Fibroblast of peridontal ligament (primary cell): Measurements from ENCODE around the gene FILIP1L.
A peak's percentile ranks its signal among the peaks of the same experiment; 100 is the strongest.

Experiments used
- DNase-seq: peaks from one replicate; pipeline ENCODE4 v3.0.0-alpha.2; 2010; ENCODE audit errors: extremely low read depth

The FILIP1L gene

DNA sequence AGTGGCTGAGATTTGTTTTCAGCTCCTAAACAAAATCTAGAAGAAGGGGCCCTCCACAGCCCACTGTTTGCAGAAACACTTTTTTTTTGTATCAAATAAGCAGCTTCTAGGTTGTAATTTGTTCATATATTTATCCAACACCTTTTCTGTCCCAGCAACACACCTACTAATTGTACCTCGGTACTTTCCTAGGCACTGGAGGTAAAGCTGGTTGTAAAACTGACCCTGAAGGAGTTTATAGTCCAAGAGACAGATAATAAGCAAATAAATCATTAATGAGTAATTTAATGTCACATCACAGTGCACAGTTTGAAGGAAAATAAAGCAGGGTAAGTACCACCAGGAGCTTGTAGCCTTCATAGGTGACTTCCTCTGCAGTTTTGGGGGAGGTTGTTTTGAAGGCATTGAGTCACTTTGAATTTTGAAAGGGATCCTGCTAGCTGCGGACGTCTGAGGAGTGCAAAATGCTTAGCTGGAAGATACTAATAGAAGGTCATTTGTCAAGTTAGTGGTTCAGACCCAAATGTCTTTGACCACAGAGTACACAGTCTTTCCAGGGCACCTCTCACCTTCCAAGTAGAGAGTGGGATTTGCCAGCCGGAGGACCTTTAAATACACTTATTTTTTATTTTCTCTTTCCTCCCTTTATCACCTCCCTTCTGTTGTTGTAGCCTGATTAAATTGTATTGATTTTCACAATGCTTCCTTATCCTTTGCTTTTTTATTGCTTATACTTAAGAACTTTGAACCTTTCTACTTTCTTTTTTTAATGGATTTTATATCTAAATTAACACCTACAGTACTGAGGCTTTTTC is 242.9 kb downstream of the FILIP1L start:
- DNase-seq: no peak

DNA sequence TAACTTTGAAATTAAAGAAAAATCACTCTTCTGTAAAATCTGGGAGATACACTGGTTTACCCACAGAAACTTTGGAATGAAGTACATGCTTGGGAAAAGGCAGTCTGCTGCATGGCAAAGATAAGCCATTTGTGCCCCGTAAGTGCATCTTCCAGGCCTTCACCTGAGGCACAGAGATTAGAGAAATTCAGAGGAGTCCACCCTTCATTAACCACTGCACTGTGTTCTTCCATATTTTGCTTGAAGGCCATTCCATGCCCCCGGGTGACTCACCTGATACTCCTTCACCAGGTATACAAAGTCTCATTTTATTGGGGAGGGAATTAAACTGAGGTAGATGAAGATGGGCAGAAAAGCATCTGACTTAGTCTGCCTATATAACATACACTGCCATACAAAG is 243.6 kb downstream of the FILIP1L start:
- no peak for DNase-seq

DNA sequence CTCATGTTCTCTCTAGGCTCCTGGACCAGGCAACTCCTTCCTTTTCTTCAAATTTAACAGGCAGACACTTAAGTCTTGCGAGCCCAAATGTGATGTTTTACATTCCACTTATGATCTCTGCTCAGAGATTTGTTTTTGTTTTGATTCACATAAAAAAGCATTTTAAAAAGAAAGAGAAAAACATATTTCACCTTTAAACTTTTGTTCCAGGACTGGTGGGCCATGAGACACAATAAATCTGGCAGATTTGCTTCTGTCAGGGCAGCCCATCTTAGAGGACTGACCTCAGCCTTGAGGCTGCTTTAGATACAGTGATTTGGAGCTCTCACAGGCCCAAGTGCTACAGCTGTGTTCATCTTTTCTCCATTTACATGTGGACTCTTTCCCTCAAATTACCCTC is 244.7 kb downstream of the FILIP1L start:
- no peak for DNase-seq

DNA sequence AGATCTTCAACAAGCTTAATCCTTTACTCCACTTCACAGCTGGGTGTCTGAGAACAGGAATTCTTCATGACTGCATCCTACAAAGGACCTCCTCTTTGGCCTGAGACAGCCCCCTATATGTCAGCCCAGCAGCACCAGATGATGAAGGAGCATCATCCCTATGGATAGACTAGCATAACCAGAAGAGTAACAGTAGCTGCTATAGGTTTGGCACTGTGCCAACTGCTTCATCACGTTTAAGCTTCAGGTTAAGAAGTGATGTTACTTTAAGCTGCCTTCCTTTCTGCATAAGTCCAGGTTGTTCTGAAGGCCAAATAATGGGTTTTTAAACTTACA is 246.0 kb downstream of the FILIP1L start:
- DNase-seq: no peak

DNA sequence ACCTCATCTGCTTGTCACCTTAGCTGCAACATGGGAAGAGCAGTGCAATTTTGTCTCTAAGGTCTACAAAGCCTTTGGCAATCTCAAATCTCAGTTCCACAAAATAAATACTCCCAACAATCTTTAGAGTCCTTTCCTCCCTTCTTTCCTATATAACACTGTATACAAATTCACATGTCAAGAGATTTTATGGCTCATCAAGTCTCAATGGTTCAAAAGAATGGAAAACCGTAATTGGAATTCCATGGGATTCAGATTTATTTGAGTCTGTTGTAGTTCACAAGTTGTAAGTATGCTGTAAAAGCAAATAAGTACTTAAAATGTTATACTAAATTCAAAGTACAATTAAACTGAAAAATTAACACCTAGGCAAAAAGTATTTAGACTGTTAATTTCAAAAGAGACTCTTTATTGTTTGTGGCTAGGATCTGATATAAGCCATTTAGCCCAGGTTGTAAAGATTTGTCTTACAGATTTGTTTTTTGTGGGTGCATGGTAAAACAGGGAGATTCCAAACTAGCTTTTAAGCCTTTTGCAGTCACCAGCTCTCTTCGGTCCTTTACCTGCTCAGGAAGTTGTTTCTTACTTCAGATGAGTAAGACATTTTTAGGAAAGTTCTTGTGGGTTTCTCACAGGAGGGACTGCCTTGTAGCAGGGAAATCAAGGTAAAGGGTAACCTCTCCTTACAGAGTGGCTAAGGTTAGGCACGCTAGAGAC is 246.5 kb downstream of the FILIP1L start:
- DNase-seq: no peak

DNA sequence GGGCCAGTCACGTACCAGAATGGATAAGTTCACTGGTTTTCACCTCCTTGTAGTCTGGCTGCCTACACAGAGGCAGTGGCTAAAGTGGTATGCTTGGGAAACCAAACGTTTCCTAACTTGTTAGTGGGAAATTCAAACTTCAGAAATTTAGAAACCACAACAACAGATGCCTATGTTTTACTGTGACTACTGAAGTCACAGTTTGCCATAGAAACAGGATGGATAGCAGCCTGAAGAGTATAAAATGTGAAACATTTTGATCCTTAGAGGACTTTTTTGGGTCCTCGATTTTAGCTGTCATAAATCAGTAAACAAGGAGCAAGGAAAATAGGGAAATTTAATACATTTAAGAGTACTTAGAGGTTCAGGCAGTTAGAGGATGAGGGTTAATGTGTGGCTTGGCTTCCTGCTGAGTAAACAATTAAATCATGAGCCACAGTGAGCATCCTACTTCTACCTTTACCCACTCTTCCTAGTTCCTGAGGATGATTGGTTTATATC is 248.0 kb downstream of the FILIP1L start:
- peak; percentile 93 for DNase-seq

DNA sequence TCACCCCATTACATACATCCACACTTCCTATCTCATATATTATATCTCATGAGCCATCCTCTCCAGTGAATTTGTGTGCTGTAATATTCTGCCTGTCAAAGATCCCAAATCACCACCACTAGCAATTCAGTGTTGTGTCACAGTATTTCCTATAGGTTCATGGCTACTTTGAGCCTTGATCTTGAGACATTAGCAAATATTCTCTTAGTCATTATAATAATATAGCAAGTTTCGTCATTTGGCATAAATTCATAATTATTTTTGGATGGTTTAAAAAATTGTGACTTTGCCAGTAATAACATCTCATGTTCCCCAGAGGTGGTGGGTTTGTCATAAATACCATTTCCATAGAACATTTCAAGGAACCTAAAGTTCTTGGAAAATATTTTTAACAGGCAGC is 249.0 kb downstream of the FILIP1L start:
- no peak for DNase-seq

DNA sequence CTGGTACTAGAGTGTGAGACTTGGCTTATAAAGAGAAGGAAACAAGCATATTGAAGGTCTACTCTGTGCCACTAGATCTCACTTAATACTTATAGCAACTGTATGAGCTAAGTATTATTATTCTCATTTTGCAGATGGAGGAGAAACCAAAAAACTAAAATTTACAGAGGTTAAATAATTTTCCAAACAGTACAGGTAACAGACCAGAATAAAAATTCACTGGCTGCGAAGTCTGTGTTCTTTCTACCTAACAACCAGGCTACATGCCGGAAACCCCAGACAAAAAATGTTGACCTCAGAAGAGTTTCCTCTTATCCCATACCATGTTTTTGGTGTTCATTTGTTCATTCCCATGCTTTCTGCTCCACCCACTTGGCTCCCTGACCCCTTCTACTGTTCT is 250.0 kb downstream of the FILIP1L start:
- DNase-seq: no peak

DNA sequence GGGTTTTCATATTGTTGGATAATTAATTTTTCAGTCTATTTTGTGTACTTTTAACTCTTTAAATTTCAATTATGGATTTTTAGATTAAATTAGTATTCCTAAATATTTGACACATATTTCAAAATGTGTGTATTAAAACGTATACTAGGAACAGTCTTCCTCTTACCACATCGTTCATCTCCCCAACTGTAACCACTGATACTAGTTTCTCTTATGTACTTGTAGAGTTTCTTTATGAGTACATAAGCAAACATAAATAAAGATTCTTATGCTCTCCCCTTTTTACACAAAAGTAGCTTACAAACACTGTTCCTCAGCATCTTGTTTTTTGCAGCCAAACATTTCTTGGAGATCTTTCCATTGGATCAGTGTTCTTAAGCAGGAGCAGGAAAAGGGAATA is 250.7 kb downstream of the FILIP1L start:
- DNase-seq: no peak

DNA sequence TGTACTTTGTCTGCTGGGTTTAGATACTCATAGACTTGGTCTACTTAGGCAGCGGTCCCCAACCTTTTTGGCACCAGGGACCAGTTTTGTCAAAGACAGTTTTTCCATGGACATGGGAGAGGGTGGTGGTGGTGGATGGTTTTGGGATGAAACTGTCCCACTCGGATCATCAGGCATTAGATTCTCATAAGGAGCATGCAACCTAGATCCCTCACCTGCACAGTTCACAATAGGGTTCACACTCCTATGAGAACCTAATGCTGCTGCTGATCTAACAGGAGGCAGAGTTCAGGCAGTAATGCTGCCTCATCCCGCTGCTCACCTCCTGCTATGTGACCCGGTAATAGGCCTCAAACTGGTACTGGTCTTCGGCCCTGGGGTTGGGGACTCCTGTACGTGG is 251.3 kb downstream of the FILIP1L start:
- no peak for DNase-seq

DNA sequence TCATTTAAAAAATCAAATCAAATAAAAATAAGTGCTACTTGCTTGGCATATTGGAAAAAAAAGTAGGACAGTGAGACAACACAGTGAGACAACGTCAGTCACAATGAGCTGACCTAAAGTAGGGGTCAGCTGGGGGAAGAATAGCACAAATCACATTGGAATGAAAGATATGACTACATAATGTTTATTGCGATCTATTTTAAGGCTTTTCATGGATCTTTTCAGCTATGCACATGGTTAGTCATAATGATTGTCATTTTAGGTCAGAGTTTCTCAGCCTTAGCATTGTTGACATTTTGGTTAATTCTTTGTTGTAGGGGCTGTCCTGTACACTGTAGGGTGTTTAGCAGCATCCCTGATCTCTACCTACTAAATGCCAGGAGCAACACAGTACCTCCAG is 252.1 kb downstream of the FILIP1L start:
- DNase-seq: peak; percentile 77

DNA sequence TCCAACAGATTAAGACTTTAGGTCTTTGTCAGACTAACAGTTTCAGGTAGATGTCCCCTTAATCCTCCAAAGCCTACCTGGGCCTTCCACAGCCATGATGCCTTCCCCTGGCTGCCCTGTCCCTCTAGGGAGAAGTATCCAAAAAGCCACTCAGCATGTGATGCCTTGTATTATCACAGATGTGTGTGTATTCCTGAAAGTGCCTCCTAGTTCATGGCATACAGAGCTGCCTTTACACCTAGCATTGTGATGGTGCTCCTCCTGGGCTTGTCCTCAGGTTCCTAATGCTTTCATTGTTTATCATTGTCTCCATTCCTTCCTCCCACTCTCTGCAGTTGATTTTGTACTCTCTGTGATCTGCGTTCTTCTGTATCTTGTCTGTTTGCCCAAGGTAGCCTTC is 253.1 kb downstream of the FILIP1L start:
- DNase-seq: no peak

DNA sequence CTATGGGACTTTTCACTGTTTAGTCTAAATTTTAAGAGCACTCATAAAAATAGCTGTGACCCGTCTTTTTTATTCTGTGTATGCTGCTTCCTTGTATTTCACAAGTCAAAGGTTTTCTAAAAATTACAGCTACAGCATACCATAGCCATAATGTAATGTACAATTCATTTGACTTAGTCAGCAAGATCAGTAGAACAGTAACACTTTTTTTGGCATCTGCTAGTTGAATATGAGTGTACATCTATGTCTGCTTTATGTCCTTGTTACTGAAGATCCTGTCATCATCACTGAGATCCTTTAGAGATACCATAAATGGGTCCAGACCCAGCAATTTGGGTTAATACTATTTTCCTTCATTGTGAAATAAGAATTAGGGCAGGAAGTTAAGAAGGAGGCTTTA is 254.5 kb downstream of the FILIP1L start:
- peak; percentile 97 for DNase-seq

DNA sequence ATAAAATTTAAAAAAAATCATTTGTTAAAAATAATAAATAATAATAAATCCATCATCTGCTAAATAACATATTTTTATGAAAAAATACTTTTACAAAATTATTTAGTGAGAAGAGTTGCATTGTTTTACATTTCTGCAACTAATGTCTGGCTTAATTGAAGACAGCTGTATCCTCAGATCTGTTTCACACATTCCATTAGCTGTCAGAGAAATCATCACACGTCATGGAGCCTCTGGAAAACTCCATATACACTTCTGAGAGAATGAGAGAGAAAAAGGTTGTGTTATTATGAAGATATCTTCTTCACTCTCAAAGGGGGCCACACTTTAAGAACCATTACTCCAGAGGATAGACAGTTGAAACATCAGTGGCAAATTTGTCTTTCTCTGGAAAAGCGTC is 255.8 kb downstream of the FILIP1L start:
- no peak for DNase-seq

DNA sequence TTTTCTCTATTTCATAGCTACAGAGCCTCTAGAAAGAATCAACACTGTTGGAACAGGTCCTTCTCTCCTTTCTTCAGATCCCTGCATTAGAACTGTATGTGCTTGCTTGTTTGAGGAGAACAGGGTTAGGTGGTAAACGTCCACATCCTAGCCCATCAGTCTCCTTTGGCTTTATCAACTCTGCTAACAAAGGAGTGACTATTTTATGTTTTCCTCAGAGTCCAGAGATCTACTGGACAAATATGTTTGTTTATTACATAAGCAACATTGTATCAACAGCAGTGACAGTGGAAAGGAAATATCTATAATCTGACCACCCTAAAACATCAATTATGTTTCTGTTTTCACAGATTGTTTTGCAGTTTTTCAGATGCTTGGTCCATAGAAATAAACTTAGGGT is 257.0 kb downstream of the FILIP1L start:
- DNase-seq: no peak

DNA sequence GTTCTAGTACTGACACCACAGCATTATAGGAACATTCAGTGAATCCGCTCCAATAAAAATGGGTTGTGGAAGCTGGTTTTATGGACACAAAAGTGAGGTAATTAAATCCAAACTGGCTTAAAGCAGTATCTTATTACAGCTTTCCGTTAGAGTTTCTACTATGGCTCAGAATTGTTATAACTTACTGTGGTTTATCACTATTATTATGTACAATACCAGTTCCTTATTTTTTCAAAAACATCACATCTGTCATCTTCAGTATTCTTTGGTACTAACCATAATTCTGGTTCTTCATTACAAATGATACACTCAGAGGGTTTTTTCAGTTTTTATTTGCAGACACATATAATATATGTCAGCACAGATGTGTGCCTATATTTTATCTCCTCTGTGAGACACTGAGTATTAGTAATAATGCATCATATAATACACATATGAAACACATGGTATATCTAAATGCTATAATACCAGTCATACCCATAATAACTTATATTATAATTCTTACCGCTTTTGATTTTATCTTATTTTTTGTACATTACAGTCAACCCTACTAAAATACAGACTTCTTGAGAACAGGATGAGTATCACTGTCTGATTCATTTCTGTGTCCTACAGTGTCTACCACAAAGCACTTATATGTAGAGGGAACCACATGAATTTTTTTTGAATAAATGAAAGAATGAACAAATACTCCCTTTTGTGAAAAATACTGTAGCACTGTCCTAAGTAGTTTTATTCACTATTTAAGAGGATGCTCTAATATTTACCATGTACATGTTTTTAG is 257.7 kb downstream of the FILIP1L start:
- no peak for DNase-seq

DNA sequence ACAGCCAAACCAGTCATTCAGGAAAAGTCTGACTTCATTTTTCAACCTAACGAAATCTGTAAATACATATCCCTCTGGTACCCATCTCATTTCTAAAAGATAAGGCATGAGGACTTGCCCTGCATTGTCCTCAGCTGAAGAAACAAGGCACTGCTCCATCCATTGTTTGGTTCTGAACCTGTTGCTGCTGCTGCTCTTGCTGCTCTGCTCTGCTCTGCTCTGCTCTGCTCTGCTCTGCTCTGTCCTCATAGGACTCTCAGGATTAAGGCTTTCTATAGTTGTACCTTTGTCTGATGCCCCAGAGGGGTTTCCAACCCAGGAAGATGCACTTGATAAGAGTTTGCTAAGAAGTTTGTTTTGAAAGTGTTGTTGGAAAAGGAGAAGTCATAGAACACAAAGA is 258.4 kb downstream of the FILIP1L start:
- DNase-seq: no peak

DNA sequence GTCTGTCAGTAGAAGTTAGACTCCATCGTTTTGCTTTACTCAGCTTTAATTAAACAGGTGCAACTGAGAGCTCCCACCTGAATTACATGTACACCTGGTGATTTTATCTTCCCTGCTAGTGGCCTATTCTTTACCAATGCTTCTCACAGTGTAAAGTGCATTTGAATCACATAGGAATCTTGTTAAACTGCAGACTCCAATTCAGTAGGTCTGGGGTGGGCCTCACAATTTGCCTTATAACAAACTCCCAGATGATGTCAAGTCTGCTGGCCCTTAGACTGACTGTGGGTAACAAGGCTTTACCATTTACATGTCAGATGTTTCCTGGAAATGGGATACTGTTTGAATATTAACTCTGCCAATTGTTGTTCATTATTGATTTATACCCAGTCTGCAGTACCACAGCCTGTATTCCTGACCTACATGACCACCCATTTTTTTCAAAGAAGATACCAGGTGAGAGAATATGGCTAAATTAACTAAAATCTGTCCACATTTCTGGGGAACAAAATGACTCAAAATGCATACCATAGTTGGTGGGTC is 259.5 kb downstream of the FILIP1L start:
- DNase-seq: no peak

DNA sequence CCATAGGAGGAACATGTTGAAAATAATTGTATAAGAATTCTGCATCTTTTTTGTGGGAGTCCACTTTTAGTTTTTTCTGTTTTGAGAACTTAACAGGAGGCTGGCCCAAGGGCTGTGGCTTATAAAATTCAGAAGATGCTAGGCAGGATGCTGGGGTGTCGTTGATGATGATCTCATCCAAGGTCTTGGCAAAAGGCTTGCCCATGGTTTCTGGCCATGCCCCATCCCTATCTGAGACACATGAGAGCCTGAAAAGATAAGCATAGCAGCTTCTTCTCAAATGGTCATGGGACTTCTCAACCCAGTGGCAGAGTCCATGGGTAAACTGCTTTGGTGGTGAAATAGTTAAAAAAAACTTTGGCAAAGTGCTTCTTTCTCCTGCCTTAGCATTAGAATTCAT is 261.4 kb downstream of the FILIP1L start:
- no peak for DNase-seq

DNA sequence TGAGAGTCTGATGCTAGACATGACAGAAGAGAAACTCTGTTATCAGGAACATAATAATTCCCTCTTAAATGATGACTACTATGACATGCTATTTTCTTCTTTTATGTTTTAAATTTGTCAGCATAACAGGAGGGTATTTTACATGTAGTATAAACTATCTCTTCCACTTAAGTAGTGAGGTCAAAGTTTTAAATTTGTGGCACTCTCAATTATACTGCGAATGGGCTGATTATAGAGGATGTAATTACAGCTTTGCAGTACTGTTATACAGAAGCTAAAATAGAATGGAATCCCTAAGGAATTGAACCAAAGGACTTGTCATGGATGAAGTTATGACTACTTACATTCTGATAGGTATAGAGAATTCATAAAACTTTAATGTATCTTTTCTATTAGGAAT is 262.3 kb downstream of the FILIP1L start:
- DNase-seq: no peak

DNA sequence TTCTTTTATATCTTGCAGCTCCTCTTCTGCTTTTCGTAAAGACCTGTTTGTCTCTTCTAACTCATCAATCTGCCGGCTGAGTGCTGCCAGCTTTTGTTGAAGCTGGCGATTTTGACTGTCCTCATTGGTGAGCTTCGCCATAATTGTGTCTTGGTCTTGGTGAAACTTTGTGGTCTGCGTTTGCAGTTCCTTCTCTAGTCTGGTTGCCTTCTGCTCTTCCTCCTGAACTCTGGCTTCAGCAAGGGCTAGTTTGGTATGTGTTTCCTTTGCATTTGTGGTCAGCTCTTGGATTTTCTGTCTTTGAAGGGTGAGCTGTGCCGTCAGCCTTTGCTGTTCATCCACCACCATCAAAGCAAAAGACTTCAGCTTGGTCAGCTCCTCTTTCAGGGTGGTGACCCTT is 263.7 kb downstream of the FILIP1L start:
- DNase-seq: no peak

DNA sequence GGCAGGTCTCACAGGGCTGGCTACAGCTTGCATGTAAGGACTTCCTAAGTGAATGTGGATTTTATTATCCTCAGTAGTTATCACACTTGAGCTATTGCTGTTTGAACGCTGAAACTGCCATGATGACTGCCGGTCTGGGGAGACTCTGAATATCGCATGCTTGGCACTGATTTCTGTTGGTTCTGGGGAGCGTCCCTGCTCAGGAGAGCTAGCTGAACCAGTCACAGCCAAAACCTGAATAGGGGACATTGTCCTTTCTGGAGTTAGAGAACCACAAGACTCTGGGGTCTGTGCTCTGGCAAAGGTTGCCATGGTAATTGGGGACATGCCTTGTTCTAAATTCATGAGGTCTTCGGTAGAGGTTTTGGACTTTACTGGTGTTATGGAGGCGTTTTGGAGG is 265.9 kb downstream of the FILIP1L start:
- DNase-seq: no peak
